Endothelial cell of umbilical vein (primary cell): ENCODE results near the gene ALOX5AP. TPM values are rescaled to one million over a fixed set of nuclear protein-coding genes. Genes with fewer than 3 reads are reported as not detected.

Experiments used
- BruUV-seq: library from RNA; stranded (reverse); fragments of 400-500 nt; replicated peaks from 2 replicates; lab custom pipeline; 2021; lab: Mats Ljungman, UMichigan
- CTCF ChIA-PET: fragments of 300-600, 350-600 bp; sonication (Branson Sonifier 250); formaldehyde crosslinking; loops from one replicate; lab custom pipeline; 2021; ENCODE audit warnings: antibody characterized with exemption, inconsistent platforms; lab: Charles Lee
- POLR2A ChIA-PET: fragments of 300-600, 350-600 bp; sonication (Branson Sonifier 250); formaldehyde crosslinking; loops from one replicate; lab custom pipeline; 2021; ENCODE audit warnings: antibody characterized with exemption, inconsistent platforms; lab: Charles Lee
- DNase-seq: peaks from one replicate; pipeline ENCODE4 v3.0.0-alpha.2; 2011; ENCODE audit warnings: low read depth, low spot score
- FAIRE-seq: peaks from 2 replicates; lab custom pipeline; 2011; peaks lifted over from hg19 to GRCh38; lab: Jason Lieb, UNC
- H2AFZ ChIP-seq: 2 replicates; pipeline ENCODE4 v1.6.0; 2012; ENCODE audit warnings: low read depth, low read length, control low read depth, inconsistent platforms
- H3K27ac ChIP-seq: 2 replicates; pipeline ENCODE4 v1.5.1; 2011; ENCODE audit warnings: low read depth, mild to moderate bottlenecking, control low read depth, low read length, moderate library complexity; ENCODE audit not compliant: insufficient read depth
- H3K27me3 ChIP-seq, 2 experiments: 2 replicates each; pipeline versions ENCODE4 v1.6.0 to v1.6.1; 2011; ENCODE audit warnings: low read length in 2 of 2, mixed read lengths in 1 of 2; ENCODE audit not compliant: control insufficient read depth in 2 of 2, insufficient read depth in 2 of 2
- H3K36me3 ChIP-seq, 2 experiments: 2 replicates in 1 of 2; 3 replicates in 1 of 2; pipeline ENCODE4 v1.5.1; 2011; ENCODE audit warnings: low read length in 2 of 2, mild to moderate bottlenecking in 1 of 2, moderate library complexity in 1 of 2; ENCODE audit not compliant: control insufficient read depth in 2 of 2, insufficient read depth in 2 of 2; ENCODE audit errors: extremely low read depth in 1 of 2
- H3K4me1 ChIP-seq: 3 replicates; pipeline ENCODE4 v1.5.1; 2011; ENCODE audit warnings: mild to moderate bottlenecking, low read length; ENCODE audit not compliant: control insufficient read depth, insufficient read depth; ENCODE audit errors: extremely low read depth
- H3K4me2 ChIP-seq: 2 replicates; pipeline ENCODE4 v1.6.1; 2011; ENCODE audit warnings: low read length, control low read depth, mixed read lengths; ENCODE audit not compliant: insufficient read depth
- H3K4me3 ChIP-seq, 3 experiments: fragments of 200-600 bp in 1 of 3; sonication (generic), shearing (Covaris generic) in 1 of 3; replicated peaks in 1 of 3; 2 replicates each; pipeline ENCODE4 v1.5.1; 2011 to 2016; ENCODE audit warnings: control low read depth in 3 of 3, low read length in 3 of 3, mild to moderate bottlenecking in 2 of 3, inconsistent platforms in 1 of 3, low read depth in 1 of 3, moderate library complexity in 1 of 3; ENCODE audit not compliant: insufficient read depth in 1 of 3
- H3K79me2 ChIP-seq: 2 replicates; pipeline ENCODE4 v1.6.0; 2012; ENCODE audit warnings: low read length, inconsistent platforms; ENCODE audit not compliant: control insufficient read depth, insufficient read depth
- H3K9ac ChIP-seq: replicated peaks from 2 replicates; pipeline ENCODE3; 2011; ENCODE audit warnings: low read length, control low read depth; ENCODE audit not compliant: insufficient read depth; ENCODE audit errors: extremely low read depth
- H3K9me1 ChIP-seq: replicated peaks from 3 replicates; pipeline ENCODE4 v1.6.0; 2011; ENCODE audit warnings: mild to moderate bottlenecking, low read length; ENCODE audit not compliant: control insufficient read depth, insufficient read depth; ENCODE audit errors: extremely low read depth
- H3K9me3 ChIP-seq: replicated peaks from 2 replicates; pipeline ENCODE4 v1.5.1; 2012; ENCODE audit warnings: low read length, inconsistent platforms; ENCODE audit not compliant: control insufficient read depth, insufficient read depth
- H4K20me1 ChIP-seq: replicated peaks from 2 replicates; pipeline ENCODE3; 2011; ENCODE audit warnings: mild to moderate bottlenecking, low read length; ENCODE audit not compliant: control insufficient read depth, insufficient read depth; ENCODE audit errors: extremely low read depth
- EZH2 ChIP-seq: IDR thresholded peaks from 2 replicates; pipeline ENCODE4 v1.6.1; 2012; ENCODE audit warnings: borderline replicate concordance, low read depth, mild to moderate bottlenecking, moderate library complexity, low read length, inconsistent platforms; ENCODE audit not compliant: severe bottlenecking
- FOS ChIP-seq: IDR thresholded peaks from 2 replicates; pipeline ENCODE4 v1.6.1; 2011; ENCODE audit warnings: mild to moderate bottlenecking, low read length, moderate library complexity, borderline replicate concordance; ENCODE audit not compliant: insufficient read depth
- GATA2 ChIP-seq: IDR thresholded peaks from 2 replicates; pipeline ENCODE4 v1.7.0; 2011; ENCODE audit warnings: low read depth, mild to moderate bottlenecking, moderate library complexity, mixed read lengths, low read length; ENCODE audit not compliant: insufficient read length, insufficient read depth
- JUN ChIP-seq: IDR thresholded peaks from 2 replicates; pipeline ENCODE4 v1.6.1; 2011; ENCODE audit warnings: borderline replicate concordance, low read depth; ENCODE audit not compliant: insufficient read length, insufficient read depth
- MYC ChIP-seq: IDR thresholded peaks from one replicate; pipeline ENCODE4 v1.6.1; 2011; ENCODE audit warnings: mild to moderate bottlenecking, low read depth, low read length
- POLR2A ChIP-seq: IDR thresholded peaks from 2 replicates; pipeline ENCODE4 v1.6.1; 2012; ENCODE audit warnings: low read depth, mild to moderate bottlenecking, control low read depth, low read length
- POLR2AphosphoS5 ChIP-seq: IDR thresholded peaks from 2 replicates; pipeline ENCODE4 v1.6.1; 2012; ENCODE audit warnings: low read depth, mild to moderate bottlenecking, control low read depth, low read length, moderate library complexity; ENCODE audit not compliant: insufficient read depth
- dilution Hi-C: fragments of 300-500 bp; cut with MboI; formaldehyde crosslinking; loops from one replicate; pipeline ENCODE4 v1.15.0; 2019; ENCODE audit warnings: low sequenced_read_pairs; ENCODE audit not compliant: extremely low pct_ligation_motif_present
- intact Hi-C: fragments of 100-400 bp; cut with micrococcal nuclease; formaldehyde crosslinking; loops from one replicate; pipeline ENCODE4 v1.10.0; 2022
- polyA plus RNA-seq, 4 experiments: library from polyadenylated mRNA; depleted of rRNA in 3 of 4; stranded (reverse) in 3 of 4; unstranded in 1 of 4; fragments of >200 nt; gene quantifications; 2 replicates each; pipeline versions ENCODE4 v1.2.1 to v1.2.3, GENCODE V29; 2011 to 2012; ENCODE audit warnings: missing spikeins in 1 of 4
- total RNA-seq: library from RNA; stranded (reverse); gene quantifications from 2 replicates; pipeline ENCODE4 v1.2.3, GENCODE V29; 2021
- TF ChIP-seq, protein P1 (sequence below): IDR thresholded peaks from 2 replicates; pipeline ENCODE4 v1.6.1; 2011; ENCODE audit not compliant: insufficient read depth, insufficient read length
- TF ChIP-seq, protein P2 (sequence below), 2 donors: IDR thresholded peaks; 1 replicate in 1 of 2; 2 replicates in 1 of 2; pipeline ENCODE4 v1.5.1; 2011; ENCODE audit warnings: low read length in 2 of 2, mild to moderate bottlenecking in 2 of 2, moderate library complexity in 2 of 2, control low read depth in 1 of 2, inconsistent platforms in 1 of 2, low read depth in 1 of 2; ENCODE audit not compliant: insufficient read depth in 1 of 2; ENCODE audit errors: extremely low read depth in 1 of 2

ALOX5AP gene
- total and polyA plus RNA-seq, 2 donors (not counting 3 experiments of a cell fraction or from before 2014, with no cell fraction given), result 1.8 TPM; not detected in 1

GRCh38 chr13:30787738-30788525, 52.6 kb downstream of the ALOX5AP start:
- Histone ChIP-seq H3K4me1 (peaks cover 11% of the 10 kb centered on the region), H3K79me2 (no peaks in the 10 kb centered on the region), H3K4me2 (no peak overlapping the region), H2AFZ (no peak overlapping the region), H3K27me3 (no peaks in the 10 kb centered on the region), H3K9ac (no peak overlapping the region), H3K36me3 (no peaks in the 10 kb centered on the region), H3K9me1 (no peaks in the 10 kb centered on the region), H3K9me3 (no peaks in the 10 kb centered on the region), H4K20me1 (no peaks in the 10 kb centered on the region), H3K4me3 (no peak overlapping the region), H3K27ac (no peak overlapping the region)
- TF ChIP-seq EZH2 (no peak), GATA2 (no peak), FOS (no peak), POLR2A (no peak), JUN (no peak), MYC (no peak), POLR2AphosphoS5 (no peak)
- TF ChIP-seq, protein P1, sequence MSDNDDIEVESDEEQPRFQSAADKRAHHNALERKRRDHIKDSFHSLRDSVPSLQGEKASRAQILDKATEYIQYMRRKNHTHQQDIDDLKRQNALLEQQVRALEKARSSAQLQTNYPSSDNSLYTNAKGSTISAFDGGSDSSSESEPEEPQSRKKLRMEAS, result no peak
- TF ChIP-seq, protein P2, sequence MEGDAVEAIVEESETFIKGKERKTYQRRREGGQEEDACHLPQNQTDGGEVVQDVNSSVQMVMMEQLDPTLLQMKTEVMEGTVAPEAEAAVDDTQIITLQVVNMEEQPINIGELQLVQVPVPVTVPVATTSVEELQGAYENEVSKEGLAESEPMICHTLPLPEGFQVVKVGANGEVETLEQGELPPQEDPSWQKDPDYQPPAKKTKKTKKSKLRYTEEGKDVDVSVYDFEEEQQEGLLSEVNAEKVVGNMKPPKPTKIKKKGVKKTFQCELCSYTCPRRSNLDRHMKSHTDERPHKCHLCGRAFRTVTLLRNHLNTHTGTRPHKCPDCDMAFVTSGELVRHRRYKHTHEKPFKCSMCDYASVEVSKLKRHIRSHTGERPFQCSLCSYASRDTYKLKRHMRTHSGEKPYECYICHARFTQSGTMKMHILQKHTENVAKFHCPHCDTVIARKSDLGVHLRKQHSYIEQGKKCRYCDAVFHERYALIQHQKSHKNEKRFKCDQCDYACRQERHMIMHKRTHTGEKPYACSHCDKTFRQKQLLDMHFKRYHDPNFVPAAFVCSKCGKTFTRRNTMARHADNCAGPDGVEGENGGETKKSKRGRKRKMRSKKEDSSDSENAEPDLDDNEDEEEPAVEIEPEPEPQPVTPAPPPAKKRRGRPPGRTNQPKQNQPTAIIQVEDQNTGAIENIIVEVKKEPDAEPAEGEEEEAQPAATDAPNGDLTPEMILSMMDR (IDR thresholded peaks at IDR 0.05; ENCODE audit: extremely low read depth in 1 of 2, insufficient read depth in 1 of 2, low read depth in 1 of 2, low read length in 2 of 2), result no peak
- POLR2A ChIA-PET, result no interaction called here
- intact Hi-C loops, result no loop called here
- no TSS peak for BruUV-seq
- FAIRE-seq (no peak), DNase-seq (no peak)
- dilution Hi-C loops, result loop anchor here (25.0 kb wide), 1 partner anchor 101 kb away; no protein-coding TSS in a partner anchor
- CTCF ChIA-PET, result interaction anchor here (1.2 to 1.5 kb wide), 3 partner anchors 41 to 257 kb away, joined by 3 read pairs; no protein-coding TSS in a partner anchor
